ENCODE results near the gene ST8SIA5.
A peak's percentile ranks its signal among the peaks of the same experiment; 100 is the strongest.

ST8SIA5 gene

GRCh38 chr18:46668694-46669093, 88.2 kb downstream of the ST8SIA5 start:
- no peak for DNase-seq

- DNase-seq = no peak
Observed at GRCh38 chr18:46668135-46668534, 88.7 kb downstream of the ST8SIA5 start.

GRCh38 chr18:46663539-46663938, 93.3 kb downstream of the ST8SIA5 start:
- DNase-seq = no peak

- DNase-seq = peak in 1 of 4 experiments; percentile 7
Observed at GRCh38 chr18:46660957-46661749, 95.7 kb downstream of the ST8SIA5 start.

- DNase-seq = no peak
Observed at GRCh38 chr18:46659484-46659883, 97.4 kb downstream of the ST8SIA5 start.

GRCh38 chr18:46657115-46657955, 99.5 kb downstream of the ST8SIA5 start, which contains the start of gene LOXHD1:
TSS of gene LOXHD1 (minus strand) at chr18:46657220. CDS start at chr18:46657033, 187 bp downstream.
- no peak for DNase-seq

- DNase-seq = no peak
Observed at GRCh38 chr18:46656326-46657114, 100.3 kb downstream of the ST8SIA5 start.

- no peak for DNase-seq
Observed at GRCh38 chr18:46652372-46652771, 104.5 kb downstream of the ST8SIA5 start.

GRCh38 chr18:46650681-46651080, 106.2 kb downstream of the ST8SIA5 start:
- DNase-seq = no peak

- no peak for DNase-seq
Observed at GRCh38 chr18:46649071-46649862, 107.6 kb downstream of the ST8SIA5 start.

- DNase-seq = no peak
Observed at GRCh38 chr18:46646468-46646867, 110.4 kb downstream of the ST8SIA5 start.

- no peak for DNase-seq
Observed at GRCh38 chr18:46642561-46642960, 114.3 kb downstream of the ST8SIA5 start.

- no peak for DNase-seq
Observed at GRCh38 chr18:46641917-46642316, 114.9 kb downstream of the ST8SIA5 start.

GRCh38 chr18:46639386-46639785, 117.5 kb downstream of the ST8SIA5 start:
- DNase-seq = no peak

GRCh38 chr18:46636040-46636630, 120.7 kb downstream of the ST8SIA5 start:
- no peak for DNase-seq

GRCh38 chr18:46632401-46633071, 124.3 kb downstream of the ST8SIA5 start:
- DNase-seq = peak; percentile 21 to 57 (median 42)

GRCh38 chr18:46630991-46631390, 125.9 kb downstream of the ST8SIA5 start:
- DNase-seq = no peak

- peak; percentile 44 to 66 (median 52) for DNase-seq
Observed at GRCh38 chr18:46630160-46630559, 126.7 kb downstream of the ST8SIA5 start.

GRCh38 chr18:46629361-46629760, 127.5 kb downstream of the ST8SIA5 start:
- no peak for DNase-seq

- no peak for DNase-seq
Observed at GRCh38 chr18:46628206-46628605, 128.6 kb downstream of the ST8SIA5 start.

GRCh38 chr18:46627136-46627535, 129.7 kb downstream of the ST8SIA5 start:
- DNase-seq = no peak

Data from suppressor macrophage (primary cell).